ENCODE data around the gene IQGAP2.

The IQGAP2 gene

DNA sequence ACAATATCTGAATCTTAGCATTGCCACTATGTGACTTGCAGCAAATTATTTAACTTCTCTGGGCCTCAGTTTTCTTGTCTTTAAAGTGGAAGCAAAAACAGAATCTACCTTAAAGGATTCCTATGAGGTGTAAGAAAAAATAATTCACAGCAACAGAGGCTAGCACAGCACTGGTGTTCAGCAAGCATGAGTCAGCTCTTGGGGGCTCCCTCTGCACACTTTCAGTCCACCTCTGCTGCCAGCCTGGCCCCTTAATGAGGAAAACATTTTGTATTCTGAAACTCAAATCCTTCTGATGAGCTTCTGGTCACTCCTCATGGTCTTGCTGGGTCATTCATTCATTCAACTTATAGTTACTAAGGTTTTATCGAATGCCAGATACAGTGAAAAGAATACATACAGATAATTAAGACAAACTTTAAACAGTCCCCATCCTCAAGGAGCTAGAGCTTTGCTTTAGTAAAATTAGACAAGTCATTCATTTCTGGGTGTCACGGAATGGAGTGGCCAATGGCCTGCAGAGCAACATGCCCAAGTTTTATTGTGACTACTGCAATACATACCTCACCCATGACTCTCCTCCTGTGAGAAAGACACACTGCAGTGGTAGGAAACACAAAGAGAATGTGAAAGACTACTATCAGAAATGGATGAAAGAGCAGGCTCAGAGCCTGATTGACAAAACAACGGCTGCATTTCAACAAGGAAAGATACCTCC, 26.8 kb upstream of the IQGAP2 start:
- no peak for DNase-seq (ENCODE audit: low read depth in 1 of 2, low spot score in 1 of 2)
- in situ Hi-C loops (cut with HindIII; ENCODE audit: low pct_unique_long_range_greater_than_20kb, low sequenced_read_pairs) = no loop called here
- TF ChIP-seq JUND (IDR thresholded peaks at IDR 0.05; ENCODE audit: low read depth) = no peak

- no peak for DNase-seq (ENCODE audit: low read depth in 1 of 2, low spot score in 1 of 2)
- in situ Hi-C loops (cut with HindIII; ENCODE audit: low pct_unique_long_range_greater_than_20kb, low sequenced_read_pairs) = no loop called here
- TF ChIP-seq JUND (IDR thresholded peaks at IDR 0.05; ENCODE audit: low read depth) = no peak
Observed at GRCh38 chr5:76376866-76377230, 26.2 kb upstream of the IQGAP2 start.

DNA sequence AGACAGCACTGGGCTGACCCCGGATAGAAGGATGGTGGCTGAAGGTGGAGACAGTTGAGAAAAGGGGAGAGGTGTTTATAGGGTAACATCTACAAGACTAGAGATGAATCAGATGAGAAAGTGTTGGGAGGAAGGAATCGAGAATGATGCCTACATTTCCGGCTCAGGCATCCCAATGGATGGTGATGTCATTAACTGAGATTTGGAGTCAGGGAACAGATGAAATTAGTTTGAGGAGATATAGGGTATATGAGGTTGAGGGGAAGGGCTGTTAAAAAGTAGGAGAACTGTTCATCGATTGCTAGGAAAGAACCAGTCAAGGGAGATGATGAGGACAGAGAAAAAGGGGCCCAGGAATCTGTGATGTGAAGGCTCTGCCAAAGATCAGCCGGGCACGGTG, 24.7 kb upstream of the IQGAP2 start:
- in situ Hi-C loops (cut with HindIII; ENCODE audit: low pct_unique_long_range_greater_than_20kb, low sequenced_read_pairs) = no loop called here
- no peak for DNase-seq (ENCODE audit: low read depth in 1 of 2, low spot score in 1 of 2)
- TF ChIP-seq JUND (IDR thresholded peaks at IDR 0.05; ENCODE audit: low read depth) = no peak

GRCh38 chr5:76379316-76379715, 23.8 kb upstream of the IQGAP2 start:
- in situ Hi-C loops (cut with HindIII; ENCODE audit: low pct_unique_long_range_greater_than_20kb, low sequenced_read_pairs) = no loop called here
- no peak for TF ChIP-seq JUND (IDR thresholded peaks at IDR 0.05; ENCODE audit: low read depth)
- DNase-seq (ENCODE audit: low read depth in 1 of 2, low spot score in 1 of 2) = peak in 1 of 2 experiments; percentile 35

GRCh38 chr5:76379855-76380254, 23.2 kb upstream of the IQGAP2 start:
- no peak for TF ChIP-seq JUND (IDR thresholded peaks at IDR 0.05; ENCODE audit: low read depth)
- in situ Hi-C loops (cut with HindIII; ENCODE audit: low pct_unique_long_range_greater_than_20kb, low sequenced_read_pairs) = no loop called here
- no peak for DNase-seq (ENCODE audit: low read depth in 1 of 2, low spot score in 1 of 2)

DNA sequence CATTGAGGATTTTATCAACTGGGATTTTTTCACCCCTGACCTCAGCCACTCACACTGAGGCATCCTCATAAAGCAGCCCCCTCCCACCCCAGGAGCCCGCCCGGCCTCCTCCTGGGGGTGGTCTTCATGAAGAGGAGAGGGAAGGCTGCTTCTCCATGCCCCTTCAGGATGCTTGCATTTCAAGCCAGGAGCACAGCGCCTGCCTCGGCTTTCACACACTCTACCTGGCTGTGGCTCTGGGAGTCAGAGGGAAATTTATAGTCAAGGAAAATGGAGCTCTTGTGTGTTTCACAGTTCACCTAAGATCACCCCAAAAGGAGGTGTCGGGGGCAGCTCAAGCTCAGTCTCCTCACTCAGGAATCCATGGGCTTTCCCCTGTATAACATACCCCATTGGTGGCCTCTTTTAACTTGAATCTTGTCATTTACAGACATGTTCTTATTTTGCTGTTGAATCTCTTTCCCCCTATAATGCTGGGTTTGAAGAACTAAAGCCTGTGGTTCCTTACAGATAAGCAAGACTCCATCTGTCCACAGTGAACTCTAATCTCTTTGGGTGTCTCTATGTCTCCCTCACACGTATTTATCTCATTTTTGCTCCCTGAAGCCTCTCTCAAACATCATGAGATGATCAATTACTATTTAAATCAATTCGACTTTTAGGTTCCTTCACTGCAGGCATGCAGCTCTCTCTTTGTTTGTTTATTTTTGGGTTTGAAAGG, 22.6 kb upstream of the IQGAP2 start:
- TF ChIP-seq JUND (IDR thresholded peaks at IDR 0.05; ENCODE audit: low read depth) = no peak
- no peak for DNase-seq (ENCODE audit: low read depth in 1 of 2, low spot score in 1 of 2)
- in situ Hi-C loops (cut with HindIII; ENCODE audit: low pct_unique_long_range_greater_than_20kb, low sequenced_read_pairs) = no loop called here

GRCh38 chr5:76383126-76383832, 19.8 kb upstream of the IQGAP2 start:
- no peak for TF ChIP-seq JUND (IDR thresholded peaks at IDR 0.05; ENCODE audit: low read depth)
- no peak for DNase-seq (ENCODE audit: low read depth in 1 of 2, low spot score in 1 of 2)
- in situ Hi-C loops (cut with HindIII; ENCODE audit: low pct_unique_long_range_greater_than_20kb, low sequenced_read_pairs) = no loop called here

GRCh38 chr5:76384189-76384588, 18.9 kb upstream of the IQGAP2 start:
- in situ Hi-C loops (cut with HindIII; ENCODE audit: low pct_unique_long_range_greater_than_20kb, low sequenced_read_pairs) = no loop called here
- DNase-seq (ENCODE audit: low read depth in 1 of 2, low spot score in 1 of 2) = no peak
- TF ChIP-seq JUND (IDR thresholded peaks at IDR 0.05; ENCODE audit: low read depth) = no peak

DNA sequence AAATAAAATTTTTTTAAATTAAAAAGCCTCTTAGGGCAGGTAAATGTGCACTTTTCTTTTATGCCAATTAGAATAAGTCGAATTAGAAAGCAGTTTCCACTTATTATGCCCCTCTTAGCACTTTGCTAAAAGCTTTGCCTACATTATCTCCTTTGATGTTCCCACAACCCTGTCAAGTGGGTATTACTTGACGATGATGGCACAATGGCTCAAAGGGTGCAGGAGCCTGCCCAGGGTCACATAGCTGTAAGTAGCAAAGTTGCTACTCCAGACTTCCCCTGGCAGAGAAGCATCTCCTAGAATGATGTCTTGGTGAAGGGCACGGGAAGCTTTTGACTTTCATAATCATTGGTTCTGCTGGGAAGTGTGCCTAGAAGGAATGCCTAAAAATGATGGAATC, 18.4 kb upstream of the IQGAP2 start:
- no peak for TF ChIP-seq JUND (IDR thresholded peaks at IDR 0.05; ENCODE audit: low read depth)
- in situ Hi-C loops (cut with HindIII; ENCODE audit: low pct_unique_long_range_greater_than_20kb, low sequenced_read_pairs) = no loop called here
- no peak for DNase-seq (ENCODE audit: low read depth in 1 of 2, low spot score in 1 of 2)

- in situ Hi-C loops (cut with HindIII; ENCODE audit: low pct_unique_long_range_greater_than_20kb, low sequenced_read_pairs) = no loop called here
- no peak for TF ChIP-seq JUND (IDR thresholded peaks at IDR 0.05; ENCODE audit: low read depth)
- DNase-seq (ENCODE audit: low read depth in 1 of 2, low spot score in 1 of 2) = no peak
Observed at GRCh38 chr5:76385540-76385939, 17.5 kb upstream of the IQGAP2 start.

DNA sequence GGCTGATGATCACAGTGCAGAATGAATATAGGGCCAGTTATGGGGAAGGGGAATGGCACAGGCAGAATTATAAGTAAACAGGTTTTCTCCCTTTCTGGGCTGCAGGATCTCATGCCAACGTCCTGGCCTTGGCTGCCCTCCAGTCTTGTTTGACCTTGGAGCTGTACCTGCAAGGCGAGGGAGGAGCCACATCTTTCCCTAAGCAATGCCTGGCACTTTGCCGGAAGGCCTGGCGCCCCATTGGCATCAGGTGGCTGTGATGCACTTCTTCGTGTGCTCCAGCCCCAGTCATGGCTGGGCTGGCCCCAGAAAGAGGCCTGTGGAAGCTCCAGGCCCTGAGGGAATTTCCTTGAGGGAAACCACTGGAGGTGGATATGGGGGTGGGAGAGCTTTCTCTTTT, 16.7 kb upstream of the IQGAP2 start:
- in situ Hi-C loops (cut with HindIII; ENCODE audit: low pct_unique_long_range_greater_than_20kb, low sequenced_read_pairs) = no loop called here
- peak in 1 of 2 experiments; percentile 44 for DNase-seq (ENCODE audit: low read depth in 1 of 2, low spot score in 1 of 2)
- TF ChIP-seq JUND (IDR thresholded peaks at IDR 0.05; ENCODE audit: low read depth) = no peak

- in situ Hi-C loops (cut with HindIII; ENCODE audit: low pct_unique_long_range_greater_than_20kb, low sequenced_read_pairs) = no loop called here
Observed at GRCh38 chr5:76388236-76388635, 14.8 kb upstream of the IQGAP2 start.

More at GRCh38 chr5:76388236-76388635, 14.8 kb upstream of the IQGAP2 start:
- no peak for TF ChIP-seq JUND (IDR thresholded peaks at IDR 0.05; ENCODE audit: low read depth)
- peak in 1 of 2 experiments; percentile 65 for DNase-seq (ENCODE audit: low read depth in 1 of 2, low spot score in 1 of 2)
